ENCODE measurements around the gene PTPN14. TPM values are rescaled to one million over a fixed set of nuclear protein-coding genes. Genes with fewer than 3 reads are reported as not detected.

The PTPN14 gene
- total RNA-seq, 4 donors from 2014 or later = 42.8 to 63.8 (median 50.4) TPM

DNA sequence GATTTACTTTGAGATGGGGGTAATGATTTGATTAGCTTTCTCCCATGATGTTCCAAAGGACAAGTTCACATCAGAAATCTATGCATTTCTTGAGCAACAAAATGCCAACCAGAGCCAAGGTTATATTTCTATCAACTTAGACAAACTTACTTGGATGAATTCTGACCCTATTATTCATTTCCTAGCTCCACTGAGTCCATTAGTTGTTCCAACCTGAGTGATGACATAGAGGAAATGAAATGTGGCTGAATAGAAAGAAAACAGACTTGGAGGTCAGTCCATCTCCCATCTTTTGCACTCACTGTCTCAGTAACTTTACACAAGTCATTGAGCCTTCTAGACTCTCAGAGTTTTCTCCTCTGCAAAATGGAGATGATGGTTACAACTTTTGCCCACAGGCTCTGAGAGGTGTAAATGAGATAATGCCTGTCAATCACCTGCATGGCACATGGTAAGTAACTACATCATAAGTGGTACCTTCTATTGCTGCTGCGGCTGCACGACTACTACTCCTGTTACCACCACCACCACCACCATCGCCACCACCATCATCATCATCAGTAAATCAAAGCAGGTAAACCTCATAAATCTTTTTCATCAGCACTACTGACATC, 98.2 kb downstream of the PTPN14 start:
- Histone ChIP-seq H3K4me1 (peaks cover 57% of the 10 kb centered on the region in 2 donors), H3K36me3 (no peaks in the 10 kb centered on the region), H3K27ac (no peak overlapping the region), H3K9me3 (no peaks in the 10 kb centered on the region), H3K27me3 (no peaks in the 10 kb centered on the region), H3K4me3 (no peak overlapping the region)
- in situ Hi-C loops (cut with MboI; ENCODE audit: low sequenced_read_pairs in 4 of 4) (no loop called here), intact Hi-C loops (cut with DNase I; ENCODE audit: low total_unique reads) (no loop called here)
- no peak for DNase-seq
- TF ChIP-seq, protein P1, sequence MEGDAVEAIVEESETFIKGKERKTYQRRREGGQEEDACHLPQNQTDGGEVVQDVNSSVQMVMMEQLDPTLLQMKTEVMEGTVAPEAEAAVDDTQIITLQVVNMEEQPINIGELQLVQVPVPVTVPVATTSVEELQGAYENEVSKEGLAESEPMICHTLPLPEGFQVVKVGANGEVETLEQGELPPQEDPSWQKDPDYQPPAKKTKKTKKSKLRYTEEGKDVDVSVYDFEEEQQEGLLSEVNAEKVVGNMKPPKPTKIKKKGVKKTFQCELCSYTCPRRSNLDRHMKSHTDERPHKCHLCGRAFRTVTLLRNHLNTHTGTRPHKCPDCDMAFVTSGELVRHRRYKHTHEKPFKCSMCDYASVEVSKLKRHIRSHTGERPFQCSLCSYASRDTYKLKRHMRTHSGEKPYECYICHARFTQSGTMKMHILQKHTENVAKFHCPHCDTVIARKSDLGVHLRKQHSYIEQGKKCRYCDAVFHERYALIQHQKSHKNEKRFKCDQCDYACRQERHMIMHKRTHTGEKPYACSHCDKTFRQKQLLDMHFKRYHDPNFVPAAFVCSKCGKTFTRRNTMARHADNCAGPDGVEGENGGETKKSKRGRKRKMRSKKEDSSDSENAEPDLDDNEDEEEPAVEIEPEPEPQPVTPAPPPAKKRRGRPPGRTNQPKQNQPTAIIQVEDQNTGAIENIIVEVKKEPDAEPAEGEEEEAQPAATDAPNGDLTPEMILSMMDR (IDR thresholded peaks at IDR 0.05 in 4 of 5, conservative IDR thresholded peaks at IDR 0.05 in 1 of 5) = no peak
- TF ChIP-seq POLR2A (IDR thresholded peaks at IDR 0.05) = no peak
- ATAC-seq = no peak

DNA sequence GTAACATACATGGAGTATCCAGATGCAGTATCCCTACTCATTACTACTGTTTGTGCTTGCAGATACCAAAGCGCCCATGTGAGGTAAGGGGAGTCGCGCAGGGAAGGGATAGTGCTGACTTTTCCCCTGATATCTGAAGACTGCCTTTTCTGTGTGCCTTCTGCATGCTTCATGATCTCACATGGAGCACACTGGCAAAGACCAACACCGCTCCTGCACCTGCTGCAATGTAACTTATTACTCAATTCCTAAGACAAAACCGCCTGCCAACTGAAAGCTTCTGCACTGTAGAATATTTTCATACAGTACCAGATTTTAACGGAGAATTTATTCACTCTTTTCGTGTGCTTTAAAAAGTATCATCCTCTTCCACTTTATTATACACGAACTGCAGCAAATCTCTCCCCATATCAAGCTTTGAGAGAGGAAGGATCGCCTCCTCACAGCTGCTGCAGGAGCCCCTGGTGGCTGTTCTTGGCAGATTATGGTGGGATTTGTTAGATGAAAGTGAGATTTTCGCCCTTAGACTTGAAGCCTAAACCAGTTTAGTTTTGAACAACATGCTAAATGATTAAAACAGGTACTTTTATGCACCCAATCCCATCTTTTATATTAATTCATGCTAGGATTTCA, 99.1 kb downstream of the PTPN14 start:
- in situ Hi-C loops (cut with MboI; ENCODE audit: low sequenced_read_pairs in 4 of 4) (no loop called here), intact Hi-C loops (cut with DNase I; ENCODE audit: low total_unique reads) (no loop called here)
- Histone ChIP-seq H3K9me3 (no peaks in the 10 kb centered on the region), H3K36me3 (no peaks in the 10 kb centered on the region), H3K4me3 (no peak overlapping the region), H3K27me3 (no peaks in the 10 kb centered on the region), H3K4me1 (peaks cover 57 to 62% of the 10 kb centered on the region in 2 donors), H3K27ac (no peak overlapping the region)
- TF ChIP-seq, protein P1 (IDR thresholded peaks at IDR 0.05 in 4 of 5, conservative IDR thresholded peaks at IDR 0.05 in 1 of 5) = peak in 2 of 5 experiments; percentile 6 to 13
- TF ChIP-seq POLR2A (IDR thresholded peaks at IDR 0.05) = no peak
- DNase-seq (peak in 1 of 2 donors; percentile 38), ATAC-seq (peak in 1 of 2 donors; percentile 81)

DNA sequence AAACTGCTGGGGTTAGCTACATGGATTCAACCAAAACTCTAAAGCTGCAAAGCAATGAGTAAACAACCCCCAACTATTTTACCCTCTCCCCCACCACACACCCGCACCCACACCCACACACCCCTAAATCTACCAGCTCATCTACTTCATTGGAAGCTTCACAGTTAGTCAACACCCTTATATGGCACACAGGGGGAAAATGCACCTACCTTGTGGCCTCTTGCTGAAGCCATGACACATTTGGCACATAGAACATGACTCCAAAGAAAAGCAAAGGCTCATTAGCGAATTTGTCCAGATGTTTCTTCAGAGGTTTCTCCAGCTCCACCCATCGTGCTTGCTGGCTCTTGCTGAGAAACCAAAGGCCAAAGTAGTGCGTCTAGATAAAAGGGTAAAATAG, 99.8 kb downstream of the PTPN14 start:
- TF ChIP-seq, protein P1 (IDR thresholded peaks at IDR 0.05 in 4 of 5, conservative IDR thresholded peaks at IDR 0.05 in 1 of 5) = no peak
- TF ChIP-seq POLR2A (IDR thresholded peaks at IDR 0.05) = no peak
- H3K27me3 ChIP-seq = no peaks in the 10 kb centered on the region
- in situ Hi-C loops (cut with MboI; ENCODE audit: low sequenced_read_pairs in 4 of 4) (no loop called here), intact Hi-C loops (cut with DNase I; ENCODE audit: low total_unique reads) (no loop called here)
- ATAC-seq (no peak), DNase-seq (no peak)
- H3K4me1 ChIP-seq = peaks cover 57 to 61% of the 10 kb centered on the region in 2 donors
- no peaks in the 10 kb centered on the region for H3K36me3 ChIP-seq
- H3K9me3 ChIP-seq = no peaks in the 10 kb centered on the region
- H3K27ac ChIP-seq = no peak overlapping the region
- no peak overlapping the region for H3K4me3 ChIP-seq

DNA sequence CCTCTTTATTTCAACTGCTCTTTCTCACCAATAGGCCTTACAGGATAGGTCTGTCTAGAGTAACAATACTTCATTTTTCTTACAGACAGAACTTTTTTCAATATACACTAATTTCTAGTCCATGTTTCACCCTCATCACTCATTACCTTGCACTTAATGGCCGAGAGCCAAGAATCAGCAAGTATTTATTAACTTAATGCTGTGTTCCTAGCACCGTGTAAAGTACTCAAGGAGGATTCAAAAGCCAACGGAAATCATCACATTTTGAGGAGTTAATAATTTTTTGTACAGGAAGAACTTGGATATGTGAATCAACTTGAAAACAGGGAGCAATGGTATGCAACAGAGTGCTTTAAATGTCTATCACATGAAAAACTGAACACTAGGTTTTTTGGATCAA, 102.0 kb downstream of the PTPN14 start:
- no peaks in the 10 kb centered on the region for H3K36me3 ChIP-seq
- in situ Hi-C loops (cut with MboI; ENCODE audit: low sequenced_read_pairs in 4 of 4) (no loop called here), intact Hi-C loops (cut with DNase I; ENCODE audit: low total_unique reads) (no loop called here)
- TF ChIP-seq, protein P1 (IDR thresholded peaks at IDR 0.05 in 4 of 5, conservative IDR thresholded peaks at IDR 0.05 in 1 of 5) = no peak
- TF ChIP-seq POLR2A (IDR thresholded peaks at IDR 0.05) = no peak
- no peak overlapping the region for H3K4me3 ChIP-seq
- peaks cover 57 to 63% of the 10 kb centered on the region in 2 donors for H3K4me1 ChIP-seq
- no peaks in the 10 kb centered on the region for H3K27me3 ChIP-seq
- no peak for DNase-seq
- no peaks in the 10 kb centered on the region for H3K9me3 ChIP-seq
- no peak for ATAC-seq
- no peak overlapping the region for H3K27ac ChIP-seq
